ENCODE data around the gene PLEKHN1.

DNA sequence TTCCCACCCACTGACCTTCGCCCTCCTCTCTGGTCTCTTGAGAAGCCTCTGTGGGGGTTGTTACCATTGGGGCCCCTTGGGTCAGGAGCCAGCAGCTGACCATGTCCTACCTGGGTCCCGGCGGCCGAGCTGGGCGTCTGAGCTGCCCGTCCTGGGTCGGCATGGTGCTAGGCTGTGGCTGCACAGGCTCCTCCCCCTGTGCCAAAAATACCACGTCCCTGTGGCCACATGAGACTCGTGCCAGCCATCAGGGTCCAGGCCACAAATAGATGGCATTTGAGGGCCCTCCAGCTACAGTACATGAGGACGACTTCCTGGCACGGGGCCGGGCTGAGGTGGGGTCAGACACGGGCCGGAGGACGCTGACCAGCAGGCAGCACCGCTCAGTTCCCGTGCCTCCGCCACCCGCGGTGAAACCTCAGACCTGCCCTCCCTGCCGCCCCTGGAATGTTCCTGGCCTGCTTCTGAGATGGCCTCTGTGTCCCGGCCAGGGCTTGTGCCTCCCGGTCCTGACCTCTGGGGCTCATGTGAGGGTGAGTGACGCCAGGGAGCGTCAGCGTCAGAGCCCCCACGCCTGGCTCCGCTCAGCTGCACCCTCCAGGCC lies 15.8 kb downstream of the PLEKHN1 start, which contains the start of gene PERM1:
- TF ChIP-seq, protein P1, sequence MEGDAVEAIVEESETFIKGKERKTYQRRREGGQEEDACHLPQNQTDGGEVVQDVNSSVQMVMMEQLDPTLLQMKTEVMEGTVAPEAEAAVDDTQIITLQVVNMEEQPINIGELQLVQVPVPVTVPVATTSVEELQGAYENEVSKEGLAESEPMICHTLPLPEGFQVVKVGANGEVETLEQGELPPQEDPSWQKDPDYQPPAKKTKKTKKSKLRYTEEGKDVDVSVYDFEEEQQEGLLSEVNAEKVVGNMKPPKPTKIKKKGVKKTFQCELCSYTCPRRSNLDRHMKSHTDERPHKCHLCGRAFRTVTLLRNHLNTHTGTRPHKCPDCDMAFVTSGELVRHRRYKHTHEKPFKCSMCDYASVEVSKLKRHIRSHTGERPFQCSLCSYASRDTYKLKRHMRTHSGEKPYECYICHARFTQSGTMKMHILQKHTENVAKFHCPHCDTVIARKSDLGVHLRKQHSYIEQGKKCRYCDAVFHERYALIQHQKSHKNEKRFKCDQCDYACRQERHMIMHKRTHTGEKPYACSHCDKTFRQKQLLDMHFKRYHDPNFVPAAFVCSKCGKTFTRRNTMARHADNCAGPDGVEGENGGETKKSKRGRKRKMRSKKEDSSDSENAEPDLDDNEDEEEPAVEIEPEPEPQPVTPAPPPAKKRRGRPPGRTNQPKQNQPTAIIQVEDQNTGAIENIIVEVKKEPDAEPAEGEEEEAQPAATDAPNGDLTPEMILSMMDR (IDR thresholded peaks at IDR 0.05), result no peak
- no peak for TF ChIP-seq POLR2A (IDR thresholded peaks at IDR 0.05)

Data from right lobe of liver (tissue), 4 donors.